Liver (tissue), 9 donors: ENCODE data around the gene ERP27. TPM values are rescaled to one million over a fixed set of nuclear protein-coding genes. Genes with fewer than 3 reads are reported as not detected.

Experiments
- DNase-seq: peaks from one replicate; pipeline ENCODE4 v3.0.0-alpha.2; 2017; ENCODE audit warnings: low spot score
- H3K27ac ChIP-seq, 2 donors: one replicate each; pipeline ENCODE4 v1.7.0; 2013; ENCODE audit warnings: inconsistent platforms in 2 of 2, low read length in 2 of 2, control low read depth in 1 of 2, low read depth in 1 of 2, mild to moderate bottlenecking in 1 of 2
- H3K27me3 ChIP-seq, 4 donors: one replicate each; pipeline versions ENCODE4 v1.6.1 to v1.7.0; 2013; ENCODE audit warnings: low read length in 3 of 4, inconsistent platforms in 1 of 4, mild to moderate bottlenecking in 1 of 4, moderate library complexity in 1 of 4; ENCODE audit not compliant: control insufficient read depth in 4 of 4, insufficient read depth in 4 of 4
- H3K36me3 ChIP-seq, 4 donors: one replicate each; pipeline versions ENCODE4 v1.6.1 to v1.7.0; 2013; ENCODE audit warnings: low read length in 3 of 4, mild to moderate bottlenecking in 3 of 4, low read depth in 1 of 4, moderate library complexity in 1 of 4; ENCODE audit not compliant: control insufficient read depth in 4 of 4, insufficient read depth in 3 of 4
- H3K4me1 ChIP-seq, 4 donors: one replicate each; pipeline versions ENCODE4 v1.6.1 to v1.7.0; 2013; ENCODE audit warnings: low read length in 3 of 4, mild to moderate bottlenecking in 3 of 4, moderate library complexity in 1 of 4; ENCODE audit not compliant: control insufficient read depth in 4 of 4, insufficient read depth in 4 of 4
- H3K4me3 ChIP-seq, 3 donors: one replicate each; pipeline versions ENCODE4 v1.6.1 to v1.7.0; 2013; ENCODE audit warnings: low read length in 3 of 3, control low read depth in 1 of 3, low read depth in 1 of 3, mild to moderate bottlenecking in 1 of 3
- H3K9ac ChIP-seq, 2 donors: one replicate each; pipeline ENCODE4 v1.7.0; 2013; ENCODE audit warnings: low read length in 2 of 2, mild to moderate bottlenecking in 2 of 2, moderate library complexity in 2 of 2, control low read depth in 1 of 2, low read depth in 1 of 2
- H3K9me3 ChIP-seq, 4 donors: one replicate each; pipeline versions ENCODE4 v1.6.1 to v1.7.0; 2013; ENCODE audit warnings: low read length in 3 of 4; ENCODE audit not compliant: control insufficient read depth in 4 of 4
- ATF3 ChIP-seq: IDR thresholded peaks from 2 replicates; pipeline ENCODE4 v1.6.1; 2016; ENCODE audit warnings: antibody characterized with exemption
- CTCF ChIP-seq: fragments of 150-350 bp; IDR thresholded peaks from 2 replicates; pipeline ENCODE4 v1.5.1; 2017; ENCODE audit warnings: improper control_type of control experiment, low read depth, low read length; ENCODE audit not compliant: missing input control
- EGR1 ChIP-seq, 2 donors: IDR thresholded peaks; 2 replicates each; pipeline ENCODE4 v1.6.1; 2016 to 2018; ENCODE audit warnings: antibody characterized with exemption in 2 of 2, low read depth in 2 of 2
- FOXA1 ChIP-seq: IDR thresholded peaks from 2 replicates; pipeline ENCODE4 v1.6.1; 2016; ENCODE audit warnings: antibody characterized with exemption
- FOXA2 ChIP-seq: IDR thresholded peaks from 2 replicates; pipeline ENCODE4 v1.6.1; 2016; ENCODE audit warnings: antibody characterized with exemption
- GABPA ChIP-seq, 2 donors: IDR thresholded peaks in 1 of 2; conservative IDR thresholded peaks in 1 of 2; 2 replicates each; pipeline ENCODE4 v1.6.1; 2016; ENCODE audit warnings: antibody characterized with exemption in 2 of 2, mild to moderate bottlenecking in 1 of 2, moderate library complexity in 1 of 2
- HNF4A ChIP-seq, 2 donors: conservative IDR thresholded peaks; 2 replicates each; pipeline ENCODE4 v1.6.1; 2016; ENCODE audit warnings: antibody characterized with exemption in 2 of 2, mild to moderate bottlenecking in 2 of 2
- HNF4G ChIP-seq: IDR thresholded peaks from 2 replicates; pipeline ENCODE4 v1.6.1; 2016; ENCODE audit warnings: antibody characterized with exemption
- MAX ChIP-seq: IDR thresholded peaks from 2 replicates; pipeline ENCODE4 v1.6.1; 2016; ENCODE audit warnings: antibody characterized with exemption
- NR2F2 ChIP-seq: IDR thresholded peaks from 2 replicates; pipeline ENCODE4 v1.6.1; 2016; ENCODE audit warnings: antibody characterized with exemption
- RXRA ChIP-seq, 2 donors: IDR thresholded peaks; 2 replicates each; pipeline ENCODE4 v1.6.1; 2017 to 2018; ENCODE audit warnings: antibody characterized with exemption in 2 of 2, mild to moderate bottlenecking in 1 of 2
- SP1 ChIP-seq: IDR thresholded peaks from 2 replicates; pipeline ENCODE4 v1.6.1; 2018; ENCODE audit warnings: antibody characterized with exemption, mild to moderate bottlenecking
- TAF1 ChIP-seq: conservative IDR thresholded peaks from 2 replicates; pipeline ENCODE4 v1.6.1; 2016; ENCODE audit warnings: antibody characterized with exemption, mild to moderate bottlenecking
- YY1 ChIP-seq: IDR thresholded peaks from 2 replicates; pipeline ENCODE4 v1.6.1; 2016; ENCODE audit warnings: antibody characterized with exemption, mild to moderate bottlenecking
- ZBTB33 ChIP-seq: IDR thresholded peaks from 2 replicates; pipeline ENCODE4 v1.6.1; 2016; ENCODE audit warnings: antibody characterized with exemption
- WGBS: extraction: QIAGEN DNeasy Blood & Tissue Kit; methylation state at CpG from one replicate; pipeline ENCODE4 v1.1.7; 2013; 5-methylcytosine and 5-hydroxymethylcytosine counted together
- polyA plus RNA-seq, 2 donors: library from polyadenylated mRNA; stranded (reverse) in 1 of 2; unstranded in 1 of 2; fragments of 200-250 nt in 1 of 2; fragments of >200 nt in 1 of 2; fragmentation: Nextera tagmentation in 1 of 2; extraction: Ambion mirVana in 1 of 2; gene quantifications; one replicate each; pipeline versions ENCODE4 v1.2.1 to v1.2.3, GENCODE V29; 2013 to 2015
- total RNA-seq, 2 donors: library from RNA; depleted of rRNA; stranded (reverse); fragments of >200 nt; gene quantifications; one replicate each; pipeline ENCODE4 v1.2.3, GENCODE V29; 2014
- TF ChIP-seq, protein P1 (sequence below): IDR thresholded peaks from 2 replicates; pipeline ENCODE4 v1.6.1; 2016; ENCODE audit warnings: antibody characterized with exemption, mild to moderate bottlenecking
- donor health status: healthy.
- donor health status: healthy.
- donor health status: healthy.
- donor health status: healthy.
- donor health status: healthy.

ERP27 gene
- total and polyA plus RNA-seq, 4 donors: 0.14 to 5.8 (median 0.51) TPM

DNA sequence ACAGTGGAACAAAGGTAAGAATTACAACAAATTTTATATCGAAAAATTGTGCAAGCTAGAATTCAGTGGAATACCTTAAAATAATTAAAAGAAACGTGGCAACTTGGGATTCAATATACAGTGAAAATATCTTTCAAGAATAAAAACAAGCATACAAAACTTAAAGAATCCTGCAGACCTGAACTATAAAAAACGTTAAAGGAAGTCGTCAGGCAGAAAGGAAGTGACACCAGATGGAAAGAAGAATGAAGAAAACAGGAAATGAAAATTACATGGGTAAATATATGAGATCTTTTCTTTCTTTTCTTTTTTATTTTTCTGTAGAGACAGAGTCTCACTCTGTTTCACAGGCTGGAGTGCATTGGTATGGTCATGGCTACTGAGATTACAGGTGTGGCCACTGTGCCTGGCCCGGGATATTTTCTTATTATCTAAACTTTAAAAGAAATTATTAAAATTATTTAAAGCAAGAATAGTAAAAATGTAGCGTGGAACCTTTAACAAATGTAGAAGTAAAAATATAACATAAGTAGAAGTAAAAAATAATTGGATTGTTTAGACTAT is 57.4 kb downstream of the ERP27 start:
- Histone ChIP-seq H3K9ac (no peak overlapping the region), H3K9me3 (no peaks in the 10 kb centered on the region), H3K27me3 (no peaks in the 10 kb centered on the region), H3K27ac (no peak overlapping the region), H3K4me1 (peaks cover 0 to 3% (median under 1%) of the 10 kb centered on the region in 4 donors), H3K36me3 (no peaks in the 10 kb centered on the region), H3K4me3 (no peak overlapping the region)
- 74% methylated on average over 6 of the region's 6 CpGs for WGBS
- no peak for DNase-seq
- TF ChIP-seq GABPA (IDR thresholded peaks at IDR 0.05 in 1 of 2, conservative IDR thresholded peaks at IDR 0.05 in 1 of 2) (no peak), ATF3 (no peak), FOXA2 (no peak), SP1 (no peak), CTCF (no peak), ZBTB33 (no peak), NR2F2 (no peak), RXRA (IDR thresholded peaks at IDR 0.05) (no peak), HNF4A (conservative IDR thresholded peaks at IDR 0.05) (no peak), FOXA1 (no peak), EGR1 (IDR thresholded peaks at IDR 0.05; ENCODE audit: low read depth in 2 of 2) (no peak), MAX (no peak)
- TF ChIP-seq, protein P1, sequence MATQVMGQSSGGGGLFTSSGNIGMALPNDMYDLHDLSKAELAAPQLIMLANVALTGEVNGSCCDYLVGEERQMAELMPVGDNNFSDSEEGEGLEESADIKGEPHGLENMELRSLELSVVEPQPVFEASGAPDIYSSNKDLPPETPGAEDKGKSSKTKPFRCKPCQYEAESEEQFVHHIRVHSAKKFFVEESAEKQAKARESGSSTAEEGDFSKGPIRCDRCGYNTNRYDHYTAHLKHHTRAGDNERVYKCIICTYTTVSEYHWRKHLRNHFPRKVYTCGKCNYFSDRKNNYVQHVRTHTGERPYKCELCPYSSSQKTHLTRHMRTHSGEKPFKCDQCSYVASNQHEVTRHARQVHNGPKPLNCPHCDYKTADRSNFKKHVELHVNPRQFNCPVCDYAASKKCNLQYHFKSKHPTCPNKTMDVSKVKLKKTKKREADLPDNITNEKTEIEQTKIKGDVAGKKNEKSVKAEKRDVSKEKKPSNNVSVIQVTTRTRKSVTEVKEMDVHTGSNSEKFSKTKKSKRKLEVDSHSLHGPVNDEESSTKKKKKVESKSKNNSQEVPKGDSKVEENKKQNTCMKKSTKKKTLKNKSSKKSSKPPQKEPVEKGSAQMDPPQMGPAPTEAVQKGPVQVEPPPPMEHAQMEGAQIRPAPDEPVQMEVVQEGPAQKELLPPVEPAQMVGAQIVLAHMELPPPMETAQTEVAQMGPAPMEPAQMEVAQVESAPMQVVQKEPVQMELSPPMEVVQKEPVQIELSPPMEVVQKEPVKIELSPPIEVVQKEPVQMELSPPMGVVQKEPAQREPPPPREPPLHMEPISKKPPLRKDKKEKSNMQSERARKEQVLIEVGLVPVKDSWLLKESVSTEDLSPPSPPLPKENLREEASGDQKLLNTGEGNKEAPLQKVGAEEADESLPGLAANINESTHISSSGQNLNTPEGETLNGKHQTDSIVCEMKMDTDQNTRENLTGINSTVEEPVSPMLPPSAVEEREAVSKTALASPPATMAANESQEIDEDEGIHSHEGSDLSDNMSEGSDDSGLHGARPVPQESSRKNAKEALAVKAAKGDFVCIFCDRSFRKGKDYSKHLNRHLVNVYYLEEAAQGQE: no peak

- H3K4me3 ChIP-seq: no peak overlapping the region
- H3K9me3 ChIP-seq: no peaks in the 10 kb centered on the region
- peaks cover 0 to 1% (median 0%) of the 10 kb centered on the region in 4 donors for H3K4me1 ChIP-seq
- no peak for TF ChIP-seq ZBTB33
- TF ChIP-seq ATF3: no peak
- TF ChIP-seq EGR1 (IDR thresholded peaks at IDR 0.05; ENCODE audit: low read depth in 2 of 2): no peak
- TF ChIP-seq NR2F2: no peak
- TF ChIP-seq FOXA1: no peak
- no peak for TF ChIP-seq YY1
- TF ChIP-seq, protein P1: no peak
- TF ChIP-seq TAF1: no peak
- no peak for TF ChIP-seq HNF4G
- H3K36me3 ChIP-seq: no peaks in the 10 kb centered on the region
- DNase-seq: no peak
- H3K9ac ChIP-seq: no peak overlapping the region
- H3K27me3 ChIP-seq: no peaks in the 10 kb centered on the region
- WGBS: 92% methylated on average over 8 of the region's 8 CpGs
- H3K27ac ChIP-seq: no peak overlapping the region
These were observed 59.0 kb downstream of the ERP27 start for GRCh38 chr12:14879222-14879933.
